ENCODE data around the gene HELQ.
"Not testable (repeated sequence)": the region's sequence is repeated elsewhere in the genome, so short reads cannot be mapped to it uniquely, and the experiment has no call there.

The HELQ gene

GRCh38 chr4:83436680-83437079, 18.9 kb downstream of the HELQ start:
- H3K4me3 ChIP-seq (ENCODE audit: low read depth, low read length), result no peak overlapping the region

- no peak overlapping the region for H3K4me3 ChIP-seq (ENCODE audit: low read depth, low read length)
Measured at GRCh38 chr4:83431200-83431599, 24.4 kb downstream of the HELQ start.

DNA sequence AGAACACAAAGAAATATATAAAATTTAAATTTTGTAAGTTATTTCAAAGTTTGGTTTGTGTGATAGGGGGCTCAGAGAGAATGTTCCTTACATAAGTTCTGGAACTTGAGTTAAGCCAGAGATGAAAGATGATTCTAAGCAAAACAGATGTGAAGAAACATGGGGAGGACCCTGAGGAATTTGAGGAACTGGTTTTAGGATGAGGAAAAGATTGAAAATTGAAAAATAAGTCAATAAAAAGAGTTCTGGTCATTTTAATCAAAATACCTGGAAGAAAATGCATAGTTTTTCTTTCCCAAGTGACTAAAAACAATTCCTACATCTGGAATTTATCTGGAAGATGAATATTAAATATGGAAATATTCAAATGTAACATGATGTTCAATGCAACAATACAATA, 37.4 kb downstream of the HELQ start:
- no peak overlapping the region for H3K4me3 ChIP-seq (ENCODE audit: low read depth, low read length)

DNA sequence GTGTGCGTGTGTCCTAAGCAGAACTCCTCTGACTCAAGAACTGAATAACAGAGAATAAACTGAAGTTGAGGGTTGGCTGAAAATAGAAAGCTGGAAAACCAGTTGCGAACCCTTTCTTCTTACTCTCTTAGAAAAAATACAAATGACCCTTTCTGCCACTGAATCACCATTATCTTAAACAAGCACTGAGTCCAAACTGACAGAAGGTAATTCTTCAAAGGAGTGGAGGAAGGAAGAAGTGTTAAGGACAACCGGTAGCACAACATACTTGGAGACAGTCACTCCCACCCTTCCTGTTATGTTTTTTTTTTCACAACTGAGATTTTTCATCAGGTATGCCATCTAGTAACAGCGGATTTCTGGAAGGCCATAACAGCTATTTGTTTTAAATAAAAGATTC, 38.1 kb downstream of the HELQ start:
- H3K4me3 ChIP-seq (ENCODE audit: low read depth, low read length), result no peak overlapping the region

- no peak overlapping the region for H3K4me3 ChIP-seq (ENCODE audit: low read depth, low read length)
Measured at GRCh38 chr4:83413676-83414075, 41.9 kb downstream of the HELQ start.

- H3K4me3 ChIP-seq (ENCODE audit: low read depth, low read length), result no peak overlapping the region
Measured at GRCh38 chr4:83408908-83409307, 46.7 kb downstream of the HELQ start.

DNA sequence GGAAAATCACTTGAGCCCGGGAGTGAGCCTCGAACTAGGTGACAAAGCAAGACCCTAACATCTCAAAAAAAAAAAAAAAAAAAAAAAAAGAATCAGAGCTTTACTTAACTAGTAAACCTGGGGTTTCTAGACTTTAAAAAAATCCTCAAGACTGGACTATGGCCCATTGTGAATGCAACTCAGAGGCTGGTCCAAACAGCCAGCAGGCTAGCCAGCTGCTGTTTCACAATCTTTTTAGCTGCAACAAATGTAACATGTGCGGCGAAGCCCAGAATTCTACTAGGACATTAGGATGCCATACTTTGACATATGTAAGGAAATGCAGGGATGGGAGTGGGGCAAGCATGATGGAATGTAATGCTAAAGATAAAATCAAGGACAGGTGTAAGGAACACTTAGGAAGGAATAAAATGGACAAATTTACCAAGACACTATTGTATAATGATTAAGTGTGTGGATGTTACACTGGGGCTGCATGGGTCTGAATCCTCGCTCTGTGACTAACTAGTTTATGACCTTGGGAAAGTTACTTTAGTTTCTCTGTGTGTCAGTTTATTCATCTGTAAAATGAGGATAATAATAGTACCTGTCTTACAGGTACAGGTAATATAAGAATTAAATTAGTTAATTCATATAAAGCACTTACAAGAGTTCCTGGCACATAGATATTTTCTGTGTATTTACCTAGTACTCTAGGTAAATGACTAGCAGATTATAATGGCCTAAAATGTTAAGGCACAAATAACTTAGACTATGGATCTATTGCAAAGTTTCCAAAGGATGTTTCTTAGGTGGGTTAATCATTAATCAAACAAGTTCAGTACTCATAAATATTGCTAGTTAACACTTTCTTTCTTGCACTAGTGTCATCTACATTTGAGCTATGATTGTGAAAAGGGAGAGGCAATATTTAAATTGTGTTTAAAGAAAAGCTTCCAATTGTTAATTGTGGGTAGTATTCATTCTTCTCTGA, 49.5 kb downstream of the HELQ start:
- H3K4me3 ChIP-seq (ENCODE audit: low read depth, low read length), result no peak overlapping the region

- not testable (repeated sequence) for H3K4me3 ChIP-seq (ENCODE audit: low read depth, low read length)
Measured at GRCh38 chr4:83398158-83398557, 57.5 kb downstream of the HELQ start.

- no peak overlapping the region for H3K4me3 ChIP-seq (ENCODE audit: low read depth, low read length)
Measured at GRCh38 chr4:83393908-83394307, 61.7 kb downstream of the HELQ start.

GRCh38 chr4:83392562-83392961, 63.1 kb downstream of the HELQ start:
- no peak overlapping the region for H3K4me3 ChIP-seq (ENCODE audit: low read depth, low read length)

- no peak overlapping the region for H3K4me3 ChIP-seq (ENCODE audit: low read depth, low read length)
Measured at GRCh38 chr4:83390944-83391343, 64.7 kb downstream of the HELQ start.

- H3K4me3 ChIP-seq (ENCODE audit: low read depth, low read length), result no peak overlapping the region
Measured at GRCh38 chr4:83389756-83390505, 65.7 kb downstream of the HELQ start.

- no peak overlapping the region for H3K4me3 ChIP-seq (ENCODE audit: low read depth, low read length)
Measured at GRCh38 chr4:83389037-83389720, 66.4 kb downstream of the HELQ start.

GRCh38 chr4:83388313-83388676, 67.3 kb downstream of the HELQ start:
- H3K4me3 ChIP-seq (ENCODE audit: low read depth, low read length), result no peak overlapping the region

DNA sequence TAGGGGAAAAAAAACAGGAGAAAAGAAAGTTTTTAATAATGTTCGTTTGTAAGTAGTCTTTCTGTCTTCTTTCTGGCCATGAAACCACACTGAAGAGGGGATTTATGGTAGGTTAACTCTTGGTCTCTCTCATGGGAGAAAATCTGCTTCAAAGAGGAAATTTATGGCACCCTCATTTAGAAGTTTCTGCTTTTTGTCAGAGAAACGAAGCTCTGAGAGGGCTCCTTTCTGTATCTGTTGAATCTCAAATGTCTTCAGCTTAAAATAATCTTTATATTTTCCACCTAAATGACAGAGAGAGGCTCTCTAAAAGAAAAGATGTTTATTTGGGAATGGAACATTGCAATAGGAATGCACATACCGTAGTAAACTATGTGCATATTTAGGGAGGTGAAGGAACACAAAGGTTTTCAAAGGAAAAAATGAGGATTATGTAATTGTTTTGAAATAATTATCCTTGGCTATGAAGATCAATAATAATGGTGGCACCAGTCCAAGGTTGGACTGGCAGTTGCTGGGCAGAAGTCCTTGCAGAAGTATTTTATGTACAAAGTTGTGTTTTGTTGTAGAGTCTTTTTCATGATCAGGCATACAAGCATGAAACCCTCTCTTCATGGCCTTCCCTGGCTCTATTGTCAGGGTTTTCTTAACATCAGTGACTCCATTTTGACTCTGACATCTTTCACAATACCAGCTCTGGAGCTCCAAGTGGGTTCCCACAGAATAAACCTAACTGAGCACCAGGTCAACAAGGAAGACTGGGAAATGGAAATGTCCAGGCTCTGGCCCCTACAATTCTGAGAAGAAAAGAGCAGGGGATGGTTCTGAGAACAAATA, 67.9 kb downstream of the HELQ start:
- no peak overlapping the region for H3K4me3 ChIP-seq (ENCODE audit: low read depth, low read length)

DNA sequence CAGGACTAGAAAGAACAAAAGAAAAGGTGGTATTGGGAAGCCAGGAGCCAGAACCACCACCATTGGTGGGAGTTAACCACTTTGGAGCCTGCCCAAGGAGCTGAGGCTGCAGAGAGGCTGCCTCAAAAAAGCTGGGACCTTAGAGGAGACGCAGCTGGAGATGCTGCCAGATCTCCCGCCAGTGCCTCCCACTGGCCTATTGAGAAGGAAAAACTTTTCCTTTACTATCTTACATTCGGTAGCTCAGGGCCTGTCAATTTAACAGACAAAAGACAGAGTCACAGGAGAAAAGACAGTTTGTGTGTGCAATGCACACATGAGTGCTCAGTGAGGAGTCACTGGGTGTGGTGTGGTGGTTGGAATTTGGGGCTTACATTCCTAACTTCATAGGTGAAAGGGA, 68.6 kb downstream of the HELQ start:
- H3K4me3 ChIP-seq (ENCODE audit: low read depth, low read length), result no peak overlapping the region

DNA sequence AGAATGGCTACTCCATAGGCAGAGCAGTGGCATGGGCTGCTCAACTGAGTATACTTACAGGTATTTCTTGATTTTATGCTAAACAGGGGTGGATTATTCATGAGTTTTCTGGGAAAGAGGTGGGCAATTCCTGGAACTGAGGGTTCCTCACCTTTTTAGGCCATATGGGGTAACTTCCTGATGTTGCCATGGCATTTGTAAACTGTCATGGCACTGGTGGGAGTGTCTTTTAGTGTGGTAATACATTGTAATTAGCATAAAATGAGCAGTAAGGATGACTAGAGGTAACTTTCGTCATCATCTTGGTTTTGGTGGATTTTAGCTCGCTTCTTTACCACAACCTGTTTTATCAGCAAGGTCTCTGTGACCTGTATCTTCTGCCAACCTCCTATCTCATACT, 72.8 kb downstream of the HELQ start:
- H3K4me3 ChIP-seq (ENCODE audit: low read depth, low read length), result no peak overlapping the region

DNA sequence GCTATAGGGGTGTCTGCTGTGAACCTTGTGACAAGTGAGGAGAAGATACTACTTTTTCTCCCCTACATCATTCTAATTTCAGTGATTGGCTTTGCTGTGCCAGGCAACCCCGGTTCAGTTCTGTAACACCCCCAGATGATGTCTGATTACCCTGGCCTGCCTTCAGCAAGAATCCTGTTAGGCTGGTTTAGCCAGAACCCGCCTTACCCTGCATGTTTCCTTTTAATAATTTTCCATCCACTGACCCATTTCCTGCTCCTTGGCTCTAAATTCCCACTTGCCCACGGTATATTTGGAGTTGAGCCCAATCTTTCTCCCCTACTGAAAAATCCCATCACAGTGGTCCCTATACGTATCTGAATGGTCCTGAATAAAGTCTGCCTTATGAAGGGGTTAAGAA, 74.5 kb downstream of the HELQ start:
- H3K4me3 ChIP-seq (ENCODE audit: low read depth, low read length), result no peak overlapping the region

- H3K4me3 ChIP-seq (ENCODE audit: low read depth, low read length), result no peak overlapping the region
Measured at GRCh38 chr4:83378419-83378818, 77.2 kb downstream of the HELQ start.

GRCh38 chr4:83372931-83373330, 82.7 kb downstream of the HELQ start:
- H3K4me3 ChIP-seq (ENCODE audit: low read depth, low read length), result no peak overlapping the region

- no peak overlapping the region for H3K4me3 ChIP-seq (ENCODE audit: low read depth, low read length)
Measured at GRCh38 chr4:83371936-83372335, 83.7 kb downstream of the HELQ start.

All from iPS-11a (cell line).